Lung microvascular endothelial cell (primary cell): ENCODE results near the gene PDE3B. TPM values are rescaled to one million over a fixed set of nuclear protein-coding genes. Genes with fewer than 3 reads are reported as not detected.
"Not testable (repeated sequence)": the region's sequence is repeated elsewhere in the genome, so short reads cannot be mapped to it uniquely, and the experiment has no call there.

Source experiments
- DNase-seq, 2 donors: peaks; one replicate each; pipeline versions ENCODE4 v3.0.0 to v3.0.0-alpha.2; 2010; ENCODE audit warnings: low read depth in 2 of 2
- total RNA-seq: library from RNA; depleted of rRNA; stranded (reverse); fragments of >200 nt; gene quantifications from 2 replicates; pipeline ENCODE4 v1.2.1, GENCODE V29; 2014

The PDE3B gene
- 0.22 and 0.40 TPM in 2 replicates for total RNA-seq

DNA sequence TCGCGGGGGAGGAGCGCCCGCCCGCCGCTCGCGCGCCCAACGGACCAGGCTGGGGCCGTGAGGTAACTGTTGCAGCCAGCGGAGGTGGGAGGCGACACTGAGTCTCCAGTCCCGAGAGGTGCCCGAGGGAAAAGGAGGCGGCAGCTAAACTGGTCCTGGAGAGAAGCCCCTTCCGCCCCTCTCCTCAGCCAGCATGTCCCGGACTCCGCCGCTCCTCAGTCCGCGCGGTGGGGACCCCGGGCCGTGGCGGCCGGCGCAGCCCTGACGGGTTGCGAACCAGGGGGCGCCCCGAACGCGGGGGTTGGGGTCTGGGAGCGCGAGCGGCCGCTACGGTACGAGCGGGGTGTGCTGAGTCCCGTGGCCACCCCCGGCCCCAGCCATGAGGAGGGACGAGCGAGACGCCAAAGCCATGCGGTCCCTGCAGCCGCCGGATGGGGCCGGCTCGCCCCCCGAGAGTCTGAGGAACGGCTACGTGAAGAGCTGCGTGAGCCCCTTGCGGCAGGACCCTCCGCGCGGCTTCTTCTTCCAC lies at the start of gene PDE3B:
TSS of gene PDE3B (plus strand) at position 108 of the 529 bp plus-strand sequence. CDS start at position 380, 272 bp downstream.
- DNase-seq, result peak; percentile 35 to 48

DNA sequence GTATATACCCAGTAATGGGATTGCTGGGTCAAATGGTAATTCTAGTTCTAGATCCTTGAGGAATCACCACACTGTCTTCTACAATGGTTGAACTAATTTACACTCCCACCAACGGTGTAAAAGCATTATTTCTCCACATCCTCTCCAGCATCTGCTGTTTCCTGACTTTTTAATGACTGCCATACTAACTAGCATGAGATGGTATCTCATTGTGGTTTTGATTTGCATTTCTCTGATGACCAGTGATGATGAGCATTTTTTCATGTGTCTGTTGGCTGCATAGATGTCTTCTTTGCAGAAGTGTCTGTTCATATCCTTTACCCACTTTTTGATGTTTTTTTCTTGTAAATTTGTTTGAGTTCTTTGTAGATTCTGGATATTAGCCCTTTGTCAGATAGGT lies 48.3 kb upstream of the PDE3B start:
- not testable (repeated sequence) for DNase-seq

DNA sequence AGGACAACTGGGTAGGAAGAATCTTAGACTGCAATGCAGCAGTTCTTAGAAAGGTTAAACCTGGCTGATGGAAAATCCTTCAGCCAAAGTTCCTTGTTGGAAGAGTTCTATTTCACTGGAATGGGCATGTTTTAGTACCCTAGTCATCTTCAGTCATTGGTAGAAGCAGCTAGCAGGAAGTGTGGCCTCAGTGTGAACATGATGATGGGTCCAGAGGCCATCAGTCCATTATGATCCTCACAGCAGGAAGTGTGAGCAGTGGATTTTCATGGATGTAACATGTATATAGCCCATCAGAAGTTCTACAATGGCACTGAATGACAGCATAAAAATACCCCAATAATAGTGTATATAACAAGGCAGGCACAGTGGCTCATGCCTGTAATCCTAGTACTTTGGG lies 35.9 kb upstream of the PDE3B start:
- no peak for DNase-seq

DNA sequence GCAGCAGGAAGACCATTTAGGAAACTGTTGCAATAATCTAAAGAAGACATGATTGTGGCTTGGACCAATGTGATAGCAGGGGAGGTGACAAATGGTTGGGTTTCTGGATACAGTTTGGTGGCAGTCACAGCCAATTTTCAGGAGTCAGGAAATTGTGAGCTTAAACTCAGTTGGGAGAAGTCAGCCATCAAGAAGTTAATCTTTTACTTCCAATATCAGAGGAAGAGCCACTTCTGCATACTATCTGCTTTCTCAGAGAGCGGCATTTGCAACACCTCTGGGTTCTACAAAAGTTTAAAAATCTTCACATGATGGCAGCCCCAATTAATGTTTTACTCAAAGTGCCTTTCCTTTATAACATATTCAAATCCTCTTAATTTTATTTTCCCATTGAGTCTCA lies 33.7 kb upstream of the PDE3B start:
- DNase-seq, result no peak

DNA sequence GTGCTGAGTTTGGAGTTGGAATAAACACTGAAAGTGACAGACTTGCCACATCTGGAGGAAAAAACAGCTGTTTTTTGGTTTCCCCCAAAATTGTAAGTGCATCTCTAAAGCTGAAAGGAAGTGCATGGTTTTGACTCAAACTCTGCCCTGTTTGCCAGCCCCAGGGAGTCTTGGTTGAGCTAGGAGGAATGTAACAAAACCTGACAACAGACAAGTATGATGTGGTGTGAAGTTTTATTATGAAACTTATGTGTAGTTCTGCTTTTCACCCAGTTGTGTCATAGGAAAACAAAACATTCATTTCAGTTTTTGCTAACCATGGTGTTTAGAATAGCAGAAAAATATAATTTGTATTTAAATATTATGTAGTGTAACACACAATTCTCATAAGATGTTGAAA lies 31.7 kb upstream of the PDE3B start:
- DNase-seq, result no peak

DNA sequence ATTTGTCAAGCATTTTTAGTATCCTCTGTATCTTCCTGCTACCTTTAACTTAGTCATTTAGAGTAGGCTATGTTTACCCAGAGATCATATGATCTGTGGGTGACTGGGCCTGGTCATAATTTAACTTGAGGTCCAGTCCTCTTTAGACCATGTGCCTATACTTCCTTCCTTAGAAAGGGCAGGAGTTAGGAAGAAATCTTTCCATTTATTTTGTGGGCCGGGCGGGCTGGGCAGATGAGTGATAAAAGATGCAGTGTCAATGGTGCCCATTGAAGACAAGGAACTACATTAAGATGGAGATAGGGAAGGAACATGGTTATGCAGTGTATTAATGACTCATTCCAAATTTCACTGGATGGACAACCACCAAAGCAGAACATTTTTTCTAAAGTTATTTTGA lies 30.9 kb upstream of the PDE3B start:
- DNase-seq, result no peak

DNA sequence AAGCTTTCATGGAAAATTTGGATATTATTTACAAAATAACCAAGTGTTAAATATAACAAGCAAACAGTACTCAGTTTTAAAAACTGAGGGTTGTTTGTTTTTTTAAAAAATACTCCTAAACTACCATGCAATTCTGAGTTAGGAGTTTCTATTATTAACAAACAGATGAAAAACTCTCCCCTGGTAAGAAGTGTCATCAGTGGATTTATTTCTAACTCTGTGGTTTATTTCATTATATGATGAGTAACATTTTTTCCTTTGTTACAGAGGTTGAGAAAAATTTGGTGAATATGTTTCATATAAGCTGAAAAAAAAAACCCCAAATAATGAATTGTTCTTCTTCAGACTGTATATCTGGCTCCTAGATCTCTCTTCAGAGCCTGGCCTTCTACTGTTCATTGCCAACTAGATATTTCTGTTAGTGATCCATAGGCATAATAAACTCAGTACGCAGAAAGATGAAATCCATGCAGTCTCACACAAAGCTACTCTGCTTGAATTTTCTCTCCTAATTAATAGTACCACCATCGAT lies 29.4 kb upstream of the PDE3B start:
- DNase-seq, result no peak

DNA sequence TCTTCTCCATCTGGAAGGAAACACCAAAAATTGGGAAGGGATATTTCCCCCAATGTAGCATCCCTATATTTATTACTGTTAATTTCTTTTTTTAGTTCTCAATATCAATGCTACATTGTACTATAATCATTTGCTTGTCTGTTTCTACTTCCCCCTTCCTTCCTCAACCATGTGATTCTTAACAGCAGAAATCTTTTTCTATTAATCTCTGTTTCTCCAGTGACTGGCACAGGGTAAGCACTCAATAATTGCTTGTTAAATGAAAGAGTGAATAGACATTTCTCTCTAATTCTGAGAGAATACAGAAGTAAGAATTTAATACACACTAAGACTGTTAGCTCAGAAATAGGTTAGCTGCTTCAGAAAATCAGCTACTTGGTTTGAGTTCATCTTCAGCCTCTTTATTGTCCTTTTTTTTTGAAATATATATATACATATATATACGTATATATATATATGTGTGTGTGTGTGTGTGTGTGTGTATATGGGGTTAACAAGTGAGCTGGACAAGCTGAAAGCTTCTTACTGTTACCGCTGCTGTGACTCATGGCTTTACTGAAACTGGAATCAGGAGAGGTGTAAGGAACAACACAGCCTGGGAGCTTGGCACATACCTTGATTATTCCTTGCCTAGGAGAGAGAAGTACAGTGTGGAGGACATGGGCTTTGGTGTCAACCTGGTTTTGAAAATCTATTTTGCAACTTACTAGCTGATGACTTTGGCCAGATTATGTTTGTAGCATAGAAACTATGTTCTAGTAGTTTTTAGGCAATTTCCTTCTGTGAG lies 26.2 kb upstream of the PDE3B start:
- no peak for DNase-seq

DNA sequence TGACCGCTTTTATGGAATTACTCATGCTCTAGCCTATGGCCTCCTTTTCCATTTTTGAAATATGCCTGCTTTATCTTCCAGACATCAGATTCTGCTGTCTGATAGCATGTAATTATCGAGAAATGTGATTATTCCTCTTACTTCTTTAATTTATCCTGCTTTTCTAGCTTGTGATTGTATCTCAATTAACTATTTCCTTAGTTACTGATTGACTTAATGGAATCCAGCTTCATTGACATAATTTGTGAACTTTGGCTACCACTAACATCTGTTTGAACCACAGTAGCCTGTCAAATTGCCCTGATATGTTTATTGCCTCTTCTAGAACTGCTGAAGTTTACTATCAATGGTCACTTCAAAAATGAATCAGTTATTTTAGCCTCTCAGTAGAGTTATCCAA lies 25.5 kb upstream of the PDE3B start:
- no peak for DNase-seq

DNA sequence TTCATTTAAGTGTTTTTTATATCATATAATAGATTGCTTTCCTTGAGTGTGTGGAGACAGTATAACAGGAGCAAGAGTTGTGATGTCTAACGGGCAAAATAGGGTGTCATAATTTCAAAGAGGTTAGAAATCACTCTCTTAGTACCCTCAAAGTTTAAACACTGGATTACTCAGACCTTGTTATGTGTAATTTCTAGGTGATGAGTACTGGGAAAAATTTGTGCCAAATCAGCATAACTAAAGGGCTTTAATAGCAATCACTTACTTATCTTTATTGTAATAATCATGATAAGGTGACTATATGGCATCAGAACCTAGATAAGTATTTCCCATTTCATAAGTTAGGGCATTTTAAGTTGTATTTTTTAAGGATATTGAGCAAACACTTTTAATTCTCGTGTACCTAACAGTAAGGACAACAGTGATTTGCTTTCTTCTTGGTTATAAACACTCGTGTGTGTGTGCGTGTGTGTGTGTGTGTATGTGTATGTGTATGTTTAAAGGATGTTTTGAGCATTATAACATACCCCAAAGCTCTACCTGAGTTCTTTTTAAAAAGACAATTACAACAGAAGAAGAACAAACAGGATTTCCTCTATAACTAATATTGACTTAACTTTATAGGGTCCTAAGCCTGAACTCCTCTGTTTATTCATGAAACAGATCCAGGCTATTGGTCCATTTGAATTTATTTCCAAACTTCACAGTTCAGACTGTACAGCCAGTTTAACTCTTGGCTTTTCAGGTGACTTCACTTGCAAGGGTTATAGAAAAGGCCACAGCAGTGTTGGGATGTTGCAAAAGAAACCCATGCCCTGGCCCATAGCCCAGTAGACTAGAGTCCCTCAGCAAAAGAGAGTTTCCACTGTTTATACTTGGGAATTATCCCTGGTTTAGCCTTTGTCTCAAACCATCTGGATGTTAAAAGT lies 23.7 kb upstream of the PDE3B start:
- no peak for DNase-seq

DNA sequence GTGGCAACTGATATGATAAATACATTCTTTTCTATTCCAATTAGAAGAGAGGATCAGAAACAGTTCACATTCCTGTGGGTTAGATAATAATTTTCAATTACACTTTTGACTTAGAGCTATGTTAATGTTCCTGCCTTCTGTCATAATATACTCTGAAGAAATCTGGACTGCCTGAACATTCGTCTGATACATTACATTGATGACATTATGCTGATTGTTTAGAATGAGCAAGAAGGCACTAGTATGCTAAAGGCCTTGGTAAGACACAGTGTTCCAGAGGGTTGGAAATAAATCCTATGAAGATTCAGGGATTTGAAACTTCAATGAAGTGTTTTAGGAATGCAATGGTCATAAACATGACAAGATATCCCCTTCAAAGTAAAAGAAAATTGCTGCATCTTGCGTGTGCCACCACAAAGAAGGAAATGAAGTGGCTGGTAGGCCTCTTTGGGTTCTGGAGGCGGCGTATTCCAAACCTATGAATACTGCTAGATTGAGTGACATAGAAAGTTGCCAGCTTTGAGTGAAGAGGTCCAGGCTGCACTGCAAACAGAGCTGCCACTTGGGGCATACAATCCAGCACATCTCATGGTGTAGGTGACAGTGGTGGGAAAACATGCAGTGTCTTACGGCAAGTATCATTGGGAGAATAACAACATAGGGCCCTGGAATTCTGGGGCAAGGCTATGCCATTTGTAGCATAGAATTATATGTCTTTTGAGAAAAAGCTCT lies 21.2 kb upstream of the PDE3B start:
- no peak for DNase-seq

DNA sequence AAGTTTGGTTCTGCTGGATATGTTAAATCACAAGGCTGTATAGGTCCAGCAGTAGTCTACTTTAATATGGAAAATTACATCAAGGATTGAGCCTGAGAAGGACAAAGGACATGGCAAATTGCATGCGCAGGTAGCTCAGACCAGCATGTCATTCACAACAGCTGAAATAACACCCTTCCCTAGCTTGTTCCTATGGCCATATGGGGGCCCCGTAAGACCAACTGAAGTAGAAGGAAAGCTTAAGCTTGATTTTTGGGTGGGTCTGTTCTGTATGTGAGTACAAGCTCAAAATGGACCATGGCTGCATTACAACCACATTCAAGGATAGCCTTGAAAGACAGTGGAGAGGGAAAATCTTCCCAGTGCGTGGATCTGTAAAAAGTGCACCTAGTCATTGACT lies 20.6 kb upstream of the PDE3B start:
- DNase-seq, result no peak

DNA sequence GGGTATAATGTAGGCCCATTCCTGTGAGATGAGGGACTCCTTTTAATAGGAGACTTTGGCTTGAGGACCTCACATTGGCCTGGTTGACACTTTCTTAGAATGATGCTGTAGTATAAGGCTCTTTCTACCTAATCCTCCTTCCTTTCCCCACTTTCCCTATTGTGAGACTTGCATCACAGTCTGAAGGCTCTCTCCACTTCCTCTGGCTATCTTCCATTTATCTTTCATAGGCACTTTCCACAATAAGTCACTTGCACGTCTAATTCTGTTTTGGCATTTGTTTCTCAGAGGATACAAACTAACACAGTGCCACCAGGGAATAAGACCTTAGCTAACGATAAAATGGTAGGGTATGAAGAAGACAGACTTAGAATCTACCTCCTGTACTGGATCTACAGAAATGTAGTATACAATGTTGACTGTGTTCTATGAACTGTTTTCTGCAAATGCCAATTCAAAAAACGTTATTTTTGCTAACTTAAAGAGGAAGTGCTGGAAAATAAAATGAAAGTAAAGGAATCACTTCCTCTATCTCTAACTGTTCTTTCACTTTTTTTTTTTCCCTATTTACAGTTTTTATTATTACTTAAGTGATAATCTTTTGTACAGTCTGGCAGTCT lies 17.9 kb upstream of the PDE3B start:
- DNase-seq, result no peak

DNA sequence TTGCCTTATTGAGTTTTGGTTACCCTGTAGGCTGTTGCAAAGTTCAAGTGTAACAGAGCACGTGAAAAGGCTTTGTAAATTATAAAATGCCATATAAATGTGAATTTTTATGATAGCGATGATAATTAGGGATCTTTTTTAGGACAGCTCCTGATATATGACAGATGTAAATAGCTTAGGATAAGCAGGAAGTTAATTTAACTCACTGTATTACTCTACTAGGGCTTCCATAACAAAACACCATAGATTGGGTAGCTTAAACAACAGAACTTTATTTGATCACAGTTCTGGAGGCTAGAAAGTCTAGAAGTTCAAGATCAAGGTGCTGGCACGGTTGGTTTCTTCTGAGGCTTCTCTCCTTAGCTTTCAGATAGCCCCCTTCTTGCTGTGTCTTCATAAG lies 17.0 kb upstream of the PDE3B start:
- no peak for DNase-seq

DNA sequence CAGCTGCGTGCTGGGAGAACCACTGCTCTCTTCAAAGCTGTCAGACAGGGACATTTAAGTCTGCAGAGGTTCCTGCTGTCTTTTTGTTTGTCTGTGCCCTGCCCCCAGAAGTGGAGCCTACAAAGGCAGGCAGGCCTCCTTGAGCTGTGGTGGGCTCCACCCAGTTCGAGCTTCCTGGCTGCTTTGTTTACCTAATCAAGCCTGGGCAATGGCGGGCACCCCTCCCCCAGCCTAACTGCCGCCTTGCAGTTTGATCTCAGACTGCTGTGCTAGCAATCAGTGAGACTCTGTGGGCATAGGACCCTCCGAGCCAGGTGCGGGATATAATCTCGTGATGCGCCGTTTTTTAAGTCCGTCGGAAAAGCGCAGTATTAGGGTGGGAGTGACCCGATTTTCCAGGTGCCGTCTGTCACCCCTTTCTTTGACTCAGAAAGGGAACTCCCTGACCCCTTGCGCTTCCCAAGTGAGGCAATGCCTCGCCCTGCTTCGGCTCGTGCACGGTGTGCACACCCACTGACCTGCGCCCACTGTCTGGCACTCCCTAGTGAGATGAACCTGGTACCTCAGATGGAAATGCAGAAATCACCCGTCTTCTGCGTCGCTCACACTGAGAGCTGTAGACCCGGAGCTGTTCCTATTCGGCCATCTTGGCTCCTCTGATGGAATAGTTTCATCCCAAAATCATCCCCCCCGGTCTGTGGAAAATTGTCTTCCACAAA lies 9.9 kb upstream of the PDE3B start:
- not testable (repeated sequence) for DNase-seq

DNA sequence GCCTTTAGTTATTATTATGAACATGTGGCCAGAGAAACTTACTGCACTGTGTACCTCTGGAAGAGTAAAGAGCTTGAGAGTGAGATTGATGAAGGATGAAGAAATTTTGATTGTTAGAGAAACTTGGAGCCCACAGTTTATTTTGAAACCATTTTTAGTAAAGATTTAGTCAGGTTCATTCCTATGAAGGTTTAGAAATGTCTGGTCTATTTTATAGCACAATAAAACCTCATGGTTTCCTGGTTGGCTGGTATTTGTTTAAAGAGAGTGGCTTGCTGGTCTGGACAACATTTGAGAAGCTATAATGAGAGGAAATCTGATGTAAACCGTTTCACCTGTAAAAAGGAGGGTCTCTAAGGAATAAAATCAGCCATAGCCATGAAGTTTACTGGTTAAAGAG lies 8.8 kb upstream of the PDE3B start:
- no peak for DNase-seq

DNA sequence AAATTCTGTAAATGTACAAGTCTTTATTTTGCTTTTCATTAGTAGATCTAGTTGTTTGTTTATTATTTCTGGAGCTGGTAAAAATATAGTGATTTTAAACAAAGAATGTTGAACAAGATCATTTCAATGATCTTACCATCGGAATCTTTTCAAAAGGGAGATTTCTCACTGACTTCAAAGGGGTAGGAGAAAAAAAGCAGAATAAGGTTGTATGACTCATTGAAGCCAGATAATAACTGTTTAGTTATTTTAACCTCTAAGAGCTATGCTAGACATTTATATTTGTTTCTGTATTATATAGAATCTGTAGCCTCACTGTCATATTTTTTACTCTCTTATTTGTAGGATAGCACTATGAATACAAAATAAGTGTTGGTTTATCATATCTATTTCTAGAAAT lies 8.1 kb upstream of the PDE3B start:
- DNase-seq, result no peak

DNA sequence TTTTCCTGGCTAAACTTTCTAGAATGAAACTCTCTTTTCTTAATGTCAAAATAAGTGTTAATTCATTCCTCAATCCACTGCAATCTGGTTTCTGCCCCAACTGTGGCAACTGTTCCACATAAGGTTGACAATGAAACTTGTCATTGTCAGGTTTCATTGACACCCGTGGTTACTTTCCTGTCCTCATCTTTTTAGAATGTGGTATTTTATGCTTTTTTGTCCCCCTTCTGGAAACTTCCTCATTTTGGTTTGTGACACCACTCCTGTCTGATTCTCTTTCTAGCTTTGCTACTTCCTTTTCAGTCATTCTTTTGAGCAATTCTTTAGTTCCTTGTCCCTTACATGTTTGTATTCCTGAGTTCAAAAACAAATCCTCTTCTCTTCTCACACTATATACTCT lies 7.5 kb upstream of the PDE3B start:
- no peak for DNase-seq

DNA sequence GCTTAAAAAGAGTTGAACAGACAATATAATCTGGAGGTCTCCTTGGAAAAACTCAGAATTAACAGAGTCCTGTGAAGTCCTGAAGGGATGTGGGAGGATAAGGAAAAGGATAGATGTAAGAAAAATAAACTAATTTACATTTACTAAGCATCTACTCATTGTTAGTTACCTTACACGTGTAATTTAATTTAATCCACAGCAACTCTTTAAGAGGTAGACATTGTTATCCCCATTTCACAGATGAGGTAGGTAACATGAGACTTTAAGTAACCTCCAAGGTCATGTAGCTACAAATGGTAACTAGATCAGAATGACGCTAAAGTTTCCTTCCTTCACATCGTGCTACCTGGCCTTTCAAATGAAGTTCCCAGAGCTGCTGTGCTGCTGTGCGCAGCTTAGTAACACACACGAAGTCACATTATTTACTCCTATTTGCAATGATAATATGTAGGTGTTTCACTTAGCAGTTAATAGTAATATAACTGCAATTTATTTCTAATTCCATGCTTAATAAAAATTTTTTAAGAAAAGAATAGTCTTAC lies 5.7 kb upstream of the PDE3B start:
- no peak for DNase-seq

DNA sequence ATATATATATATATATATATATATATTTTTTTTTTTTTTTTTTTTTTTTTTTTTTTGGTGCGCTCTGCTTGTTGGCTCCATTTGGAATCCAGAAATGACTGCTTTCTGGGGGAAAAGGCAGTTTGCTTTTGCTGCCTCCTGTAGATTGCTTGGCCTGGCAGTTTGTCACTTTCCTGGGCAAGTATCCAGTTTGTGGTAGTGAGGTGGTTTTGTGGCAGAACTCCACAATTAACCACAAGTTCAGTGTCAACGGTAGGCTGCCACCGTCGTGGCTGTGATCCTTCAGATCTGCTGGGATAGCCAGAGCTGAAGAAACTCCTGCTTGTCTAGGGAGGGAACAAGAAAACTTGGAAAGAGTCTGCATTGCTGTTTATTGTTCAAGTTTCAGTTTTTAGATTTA lies 5.0 kb upstream of the PDE3B start:
- no peak for DNase-seq
